Mesenchymal stem cell (in vitro differentiated cells and primary cell): ENCODE data around the gene GOLGA1.
"Not testable (repeated sequence)": the region's sequence is repeated elsewhere in the genome, so short reads cannot be mapped to it uniquely, and the experiment has no call there.

Experiments used
- DNase-seq: peaks from one replicate; pipeline ENCODE4 v3.0.0-alpha.2; 2013
- H2AFZ ChIP-seq: one replicate; pipeline ENCODE4 v1.6.1; 2013; ENCODE audit warnings: low read depth, mild to moderate bottlenecking, control low read depth, inconsistent platforms, low read length, moderate library complexity
- H2AK5ac ChIP-seq: 2 replicates; pipeline ENCODE4 v1.6.1; 2013; ENCODE audit warnings: low read length, moderate library complexity, mild to moderate bottlenecking, inconsistent platforms; ENCODE audit not compliant: severe bottlenecking
- H2BK120ac ChIP-seq: one replicate; pipeline ENCODE4 v1.6.1; 2013; ENCODE audit warnings: low read depth, mild to moderate bottlenecking, inconsistent platforms, low read length, moderate library complexity
- H2BK12ac ChIP-seq, 2 experiments: one replicate each; pipeline ENCODE4 v1.6.1; 2013; ENCODE audit warnings: inconsistent platforms in 2 of 2, low read length in 2 of 2, mild to moderate bottlenecking in 2 of 2, moderate library complexity in 2 of 2, control low read depth in 1 of 2
- H2BK15ac ChIP-seq: one replicate; pipeline ENCODE4 v1.6.1; 2013; ENCODE audit warnings: mild to moderate bottlenecking, low read depth, inconsistent platforms; ENCODE audit not compliant: poor library complexity, severe bottlenecking
- H2BK5ac ChIP-seq: 2 replicates; pipeline ENCODE4 v1.6.1; 2013; ENCODE audit warnings: low read depth, mild to moderate bottlenecking, low read length, control low read depth, inconsistent platforms; ENCODE audit not compliant: poor library complexity, severe bottlenecking
- H3K14ac ChIP-seq, 2 experiments: one replicate each; pipeline ENCODE4 v1.6.1; 2013; ENCODE audit warnings: inconsistent platforms in 2 of 2, low read length in 2 of 2, control low read depth in 1 of 2, mild to moderate bottlenecking in 1 of 2, moderate library complexity in 1 of 2
- H3K18ac ChIP-seq, 2 experiments: one replicate each; pipeline ENCODE4 v1.6.1; 2013; ENCODE audit warnings: inconsistent platforms in 2 of 2, low read length in 2 of 2, control low read depth in 1 of 2, low read depth in 1 of 2, mild to moderate bottlenecking in 1 of 2
- H3K23ac ChIP-seq, 2 experiments: one replicate each; pipeline ENCODE4 v1.6.1; 2013; ENCODE audit warnings: inconsistent platforms in 2 of 2, low read length in 2 of 2, mild to moderate bottlenecking in 2 of 2, moderate library complexity in 2 of 2, control low read depth in 1 of 2
- H3K27ac ChIP-seq: 2 replicates; pipeline ENCODE4 v1.5.1; 2013; ENCODE audit warnings: mild to moderate bottlenecking, moderate library complexity, low read length, control low read depth, inconsistent platforms; ENCODE audit not compliant: poor library complexity, severe bottlenecking
- H3K27me3 ChIP-seq, 2 experiments: 2 replicates each; pipeline versions ENCODE4 v1.6.1 to v1.7.0; 2013; ENCODE audit warnings: low read length in 2 of 2, mild to moderate bottlenecking in 2 of 2, moderate library complexity in 2 of 2, control low read depth in 1 of 2, inconsistent platforms in 1 of 2; ENCODE audit not compliant: control insufficient read depth in 1 of 2, insufficient read depth in 1 of 2
- H3K36me3 ChIP-seq, 2 experiments: 2 replicates each; pipeline versions ENCODE4 v1.6.1 to v1.7.0; 2013; ENCODE audit warnings: low read length in 2 of 2, control low read depth in 1 of 2, inconsistent platforms in 1 of 2, low read depth in 1 of 2, mild to moderate bottlenecking in 1 of 2; ENCODE audit not compliant: insufficient read depth in 2 of 2, control insufficient read depth in 1 of 2
- H3K4ac ChIP-seq, 2 experiments: one replicate each; pipeline ENCODE4 v1.6.1; 2013; ENCODE audit warnings: inconsistent platforms in 2 of 2, low read length in 2 of 2, mild to moderate bottlenecking in 2 of 2, moderate library complexity in 2 of 2, control low read depth in 1 of 2, low read depth in 1 of 2
- H3K4me1 ChIP-seq: 2 replicates; pipeline ENCODE4 v1.6.1; 2013; ENCODE audit warnings: low read depth, low read length, control low read depth; ENCODE audit not compliant: control insufficient read depth, insufficient read depth
- H3K4me2 ChIP-seq: 2 replicates; pipeline ENCODE4 v1.6.1; 2013; ENCODE audit warnings: low read length, mild to moderate bottlenecking, inconsistent platforms; ENCODE audit not compliant: poor library complexity, severe bottlenecking
- H3K4me3 ChIP-seq, 2 experiments: 2 replicates each; pipeline versions ENCODE4 v1.5.1 to v1.7.0; 2013; ENCODE audit warnings: low read length in 2 of 2, mild to moderate bottlenecking in 2 of 2, control low read depth in 1 of 2, low read depth in 1 of 2; ENCODE audit not compliant: insufficient read depth in 1 of 2
- H3K79me1 ChIP-seq: replicated peaks from 2 replicates; pipeline ENCODE4 v1.6.1; 2013; ENCODE audit warnings: mild to moderate bottlenecking, control low read depth, low read length, inconsistent platforms; ENCODE audit not compliant: poor library complexity, severe bottlenecking
- H3K9ac ChIP-seq: 2 replicates; pipeline ENCODE4 v1.7.0; 2013; ENCODE audit warnings: mild to moderate bottlenecking, low read length, moderate library complexity
- H3K9me3 ChIP-seq: 2 replicates; pipeline ENCODE4 v1.7.0; 2013; ENCODE audit warnings: mild to moderate bottlenecking, low read length; ENCODE audit not compliant: control insufficient read depth
- H4K8ac ChIP-seq: one replicate; pipeline ENCODE4 v1.6.1; 2013; ENCODE audit warnings: inconsistent platforms, mild to moderate bottlenecking, low read length, moderate library complexity
- H4K91ac ChIP-seq: one replicate; pipeline ENCODE4 v1.6.1; 2013; ENCODE audit warnings: mild to moderate bottlenecking, low read length, inconsistent platforms
- WGBS: methylation state at CpG from one replicate; pipeline ENCODE4 v1.1.7; 2013; ENCODE audit warnings: mixed read lengths; 5-methylcytosine and 5-hydroxymethylcytosine counted together

Gene GOLGA1

DNA sequence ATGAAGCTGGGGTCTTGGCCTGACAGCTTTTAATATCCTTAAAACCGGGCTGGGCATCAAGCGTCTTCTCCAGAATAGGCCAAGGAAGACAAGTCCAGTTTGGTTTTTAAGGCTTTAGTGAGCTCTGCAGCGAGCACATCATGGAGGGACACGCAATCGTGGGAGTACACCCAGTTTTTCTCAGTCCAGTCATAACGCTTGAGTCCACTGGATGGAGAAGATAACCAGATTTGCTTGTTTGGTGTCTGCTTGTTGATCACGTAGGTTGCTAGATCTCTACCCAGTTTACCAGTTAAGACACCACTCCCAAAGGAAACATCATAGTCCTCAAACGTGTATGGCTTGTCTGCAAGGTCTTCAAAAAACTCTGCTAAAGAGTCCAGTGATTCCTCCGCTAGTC is 27.4 kb upstream of the GOLGA1 start:
- H2AFZ ChIP-seq = no peak overlapping the region
- no peak for DNase-seq
- H4K8ac ChIP-seq = no peak overlapping the region
- H3K36me3 ChIP-seq = peaks cover 0 to 8% of the 10 kb centered on the region in 2 experiments
- H2BK120ac ChIP-seq = no peak overlapping the region
- H3K4me1 ChIP-seq = no peaks in the 10 kb centered on the region
- no peak overlapping the region for H3K4ac ChIP-seq
- no peak overlapping the region for H3K18ac ChIP-seq
- no peak overlapping the region for H3K9ac ChIP-seq
- H2BK12ac ChIP-seq = no peak overlapping the region
- no peaks in the 10 kb centered on the region for H3K79me1 ChIP-seq
- no peak overlapping the region for H3K4me2 ChIP-seq
- H2AK5ac ChIP-seq = no peak overlapping the region
- 97% methylated on average over 9 of the region's 9 CpGs for WGBS
- no peak overlapping the region for H2BK5ac ChIP-seq
- no peak overlapping the region for H2BK15ac ChIP-seq
- no peak overlapping the region for H4K91ac ChIP-seq
- no peak overlapping the region for H3K4me3 ChIP-seq
- no peak overlapping the region for H3K27ac ChIP-seq
- H3K9me3 ChIP-seq = no peaks in the 10 kb centered on the region
- H3K23ac ChIP-seq = no peak overlapping the region
- H3K27me3 ChIP-seq = no peaks in the 10 kb centered on the region
- no peak overlapping the region for H3K14ac ChIP-seq

DNA sequence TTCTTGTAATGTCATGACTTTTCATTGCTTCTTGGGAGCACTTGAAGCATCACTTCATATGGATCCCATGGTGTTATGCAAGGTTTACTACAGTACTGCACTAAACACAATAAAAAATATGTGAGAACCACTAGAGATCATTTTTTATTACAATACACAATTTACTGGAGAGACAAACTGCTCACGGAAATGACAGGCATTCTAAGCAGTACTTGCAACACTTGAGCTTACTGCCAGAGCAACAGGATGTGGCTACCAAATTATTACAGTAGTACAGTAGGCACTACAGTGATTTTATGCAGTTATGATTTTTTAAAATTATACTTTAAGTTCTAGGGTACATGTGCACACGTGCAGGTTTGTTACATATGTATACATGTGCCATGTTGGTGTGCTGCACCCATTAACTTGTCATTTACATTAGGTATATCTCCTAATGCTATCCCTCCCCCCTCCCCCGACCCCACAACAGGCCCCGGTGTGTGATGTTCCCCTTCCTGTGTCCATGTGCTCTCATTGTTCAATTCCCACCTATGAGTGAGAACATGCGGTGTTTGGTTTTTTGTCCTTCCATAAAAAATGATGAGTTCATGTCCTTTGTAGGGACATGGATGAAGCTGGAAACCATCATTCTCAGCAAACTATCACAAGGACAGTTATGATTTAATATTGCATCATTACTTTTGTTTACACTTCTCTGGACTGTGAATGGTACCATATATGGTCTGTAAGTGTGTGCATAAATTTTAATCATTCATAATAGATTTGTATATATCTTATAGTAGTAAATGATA is 25.1 kb upstream of the GOLGA1 start:
- H4K91ac ChIP-seq, H3K4me1 ChIP-seq, H3K23ac ChIP-seq, H3K36me3 ChIP-seq, H3K9me3 ChIP-seq, H4K8ac ChIP-seq, H3K27me3 ChIP-seq, H2AFZ ChIP-seq, H2BK15ac ChIP-seq, H3K4me3 ChIP-seq, H2BK5ac ChIP-seq, H3K9ac ChIP-seq, H3K14ac ChIP-seq, H3K27ac ChIP-seq, H3K18ac ChIP-seq, H3K4me2 ChIP-seq, H2AK5ac ChIP-seq, H2BK12ac ChIP-seq, H2BK120ac ChIP-seq, H3K4ac ChIP-seq, H3K79me1 ChIP-seq: not testable (repeated sequence)
- WGBS = 100% methylated on average over 1 of the region's 5 CpGs
- DNase-seq = peak; percentile 20

DNA sequence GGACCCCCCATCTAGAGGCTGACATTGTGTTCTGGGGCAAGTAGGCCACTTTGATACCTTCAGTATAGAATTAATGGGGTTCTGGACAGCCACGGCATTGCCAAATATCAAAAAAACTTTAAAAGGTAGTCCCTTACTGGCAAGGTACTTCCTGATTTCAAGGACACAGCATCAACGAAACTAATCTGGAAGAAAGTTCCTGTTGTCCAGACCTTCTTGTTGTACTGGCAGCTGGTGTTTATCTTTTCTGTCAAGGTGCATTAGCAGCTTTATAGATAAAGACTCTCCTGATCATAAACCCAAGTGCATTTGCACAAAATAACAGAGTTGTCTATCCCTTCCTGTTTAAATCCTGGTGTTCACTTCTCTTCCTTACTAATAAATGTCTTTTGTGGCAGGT is 23.7 kb upstream of the GOLGA1 start:
- no peak overlapping the region for H3K27ac ChIP-seq
- H2BK120ac ChIP-seq = no peak overlapping the region
- H3K79me1 ChIP-seq = no peaks in the 10 kb centered on the region
- H3K4me2 ChIP-seq = no peak overlapping the region
- 90% methylated on average over 1 of the region's 2 CpGs for WGBS
- no peak overlapping the region for H2BK15ac ChIP-seq
- H2BK5ac ChIP-seq = no peak overlapping the region
- no peak overlapping the region for H3K23ac ChIP-seq
- H2AK5ac ChIP-seq = no peak overlapping the region
- H3K4me3 ChIP-seq = no peak overlapping the region
- H3K9ac ChIP-seq = no peak overlapping the region
- H3K4me1 ChIP-seq = no peaks in the 10 kb centered on the region
- no peak overlapping the region for H3K14ac ChIP-seq
- no peak overlapping the region for H3K18ac ChIP-seq
- H2BK12ac ChIP-seq = no peak overlapping the region
- H3K27me3 ChIP-seq = no peaks in the 10 kb centered on the region
- no peak for DNase-seq
- no peak overlapping the region for H3K4ac ChIP-seq
- H4K91ac ChIP-seq = no peak overlapping the region
- H4K8ac ChIP-seq = no peak overlapping the region
- peaks cover 0 to 4% of the 10 kb centered on the region in 2 experiments for H3K36me3 ChIP-seq
- no peak overlapping the region for H2AFZ ChIP-seq
- no peaks in the 10 kb centered on the region for H3K9me3 ChIP-seq

DNA sequence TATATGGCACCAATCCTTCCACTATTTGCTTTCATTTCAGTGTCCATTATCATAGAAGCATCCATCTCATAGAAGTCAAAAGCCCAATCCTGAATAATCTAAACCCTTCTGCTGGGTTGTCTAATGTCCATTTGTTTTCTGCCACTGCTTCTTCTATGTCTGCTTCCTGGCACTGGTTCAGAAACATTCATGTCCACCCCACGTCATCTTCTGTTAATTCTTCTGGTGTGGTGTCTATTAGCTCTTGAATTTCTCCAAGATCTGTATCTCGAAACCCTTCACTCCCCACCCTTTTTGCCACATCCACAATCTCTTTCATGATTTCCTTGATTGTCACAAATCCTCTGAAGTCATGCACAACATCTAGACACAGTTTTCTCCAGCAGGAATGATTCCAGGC is 23.2 kb upstream of the GOLGA1 start:
- H2BK120ac ChIP-seq = no peak overlapping the region
- H3K4me1 ChIP-seq = no peaks in the 10 kb centered on the region
- no peak overlapping the region for H2AFZ ChIP-seq
- no peak overlapping the region for H2AK5ac ChIP-seq
- no peak overlapping the region for H4K91ac ChIP-seq
- H3K18ac ChIP-seq = no peak overlapping the region
- H3K4ac ChIP-seq = no peak overlapping the region
- peaks cover 0 to 4% of the 10 kb centered on the region in 2 experiments for H3K36me3 ChIP-seq
- H3K9me3 ChIP-seq = no peaks in the 10 kb centered on the region
- no peak overlapping the region for H3K9ac ChIP-seq
- H4K8ac ChIP-seq = no peak overlapping the region
- H2BK15ac ChIP-seq = no peak overlapping the region
- H3K4me2 ChIP-seq = no peak overlapping the region
- no peak overlapping the region for H3K14ac ChIP-seq
- H3K27ac ChIP-seq = no peak overlapping the region
- H3K4me3 ChIP-seq = no peak overlapping the region
- 90% methylated on average over 2 of the region's 2 CpGs for WGBS
- no peaks in the 10 kb centered on the region for H3K27me3 ChIP-seq
- no peak overlapping the region for H2BK12ac ChIP-seq
- no peak overlapping the region for H3K23ac ChIP-seq
- no peaks in the 10 kb centered on the region for H3K79me1 ChIP-seq
- no peak for DNase-seq
- H2BK5ac ChIP-seq = no peak overlapping the region
